Hepatocyte (in vitro differentiated cells): ENCODE data around the gene EDDM13.

Experiments used
- EZH2 ChIP-seq: fragments of 200-600 bp; sonication (generic); IDR thresholded peaks from 2 replicates; pipeline ENCODE4 v1.6.1; 2016; ENCODE audit warnings: antibody characterized with exemption, mild to moderate bottlenecking, borderline replicate concordance
- TF ChIP-seq, protein P1 (sequence below): fragments of 200-600 bp; sonication (generic); IDR thresholded peaks from 2 replicates; pipeline ENCODE4 v1.5.1; 2016; ENCODE audit warnings: antibody characterized with exemption, mild to moderate bottlenecking; ENCODE audit not compliant: poor library complexity

DNA sequence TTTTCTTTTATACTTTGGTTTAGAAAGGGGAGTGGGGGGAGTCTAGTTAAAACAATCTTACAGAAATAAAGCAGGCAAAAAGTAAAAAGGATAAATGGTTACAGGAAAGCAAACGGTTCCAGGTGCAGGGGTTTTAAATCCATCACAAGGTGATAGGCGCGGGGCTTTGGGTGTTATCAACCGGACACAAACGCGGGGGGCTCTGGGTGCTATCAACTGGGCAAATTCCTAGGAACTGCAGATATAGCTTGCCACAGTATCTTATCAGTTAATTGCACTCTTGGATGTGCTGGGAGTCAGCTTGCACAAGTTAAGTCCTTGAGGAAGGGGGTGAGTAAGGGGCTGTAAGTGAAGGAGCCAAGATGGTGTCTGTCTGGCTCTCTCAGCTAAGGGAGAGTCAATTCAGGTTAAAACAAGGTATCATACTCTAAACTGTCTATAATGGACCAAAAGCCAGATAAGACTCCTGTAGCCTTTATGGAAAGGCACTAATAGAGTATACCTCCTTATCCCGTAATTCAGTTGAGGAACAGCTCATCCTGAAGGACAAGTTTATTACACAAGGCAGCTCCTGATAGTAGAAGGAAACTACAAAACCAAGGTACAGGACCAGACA lies 74.7 kb downstream of the EDDM13 start:
- TF ChIP-seq EZH2 = no peak
- TF ChIP-seq, protein P1, sequence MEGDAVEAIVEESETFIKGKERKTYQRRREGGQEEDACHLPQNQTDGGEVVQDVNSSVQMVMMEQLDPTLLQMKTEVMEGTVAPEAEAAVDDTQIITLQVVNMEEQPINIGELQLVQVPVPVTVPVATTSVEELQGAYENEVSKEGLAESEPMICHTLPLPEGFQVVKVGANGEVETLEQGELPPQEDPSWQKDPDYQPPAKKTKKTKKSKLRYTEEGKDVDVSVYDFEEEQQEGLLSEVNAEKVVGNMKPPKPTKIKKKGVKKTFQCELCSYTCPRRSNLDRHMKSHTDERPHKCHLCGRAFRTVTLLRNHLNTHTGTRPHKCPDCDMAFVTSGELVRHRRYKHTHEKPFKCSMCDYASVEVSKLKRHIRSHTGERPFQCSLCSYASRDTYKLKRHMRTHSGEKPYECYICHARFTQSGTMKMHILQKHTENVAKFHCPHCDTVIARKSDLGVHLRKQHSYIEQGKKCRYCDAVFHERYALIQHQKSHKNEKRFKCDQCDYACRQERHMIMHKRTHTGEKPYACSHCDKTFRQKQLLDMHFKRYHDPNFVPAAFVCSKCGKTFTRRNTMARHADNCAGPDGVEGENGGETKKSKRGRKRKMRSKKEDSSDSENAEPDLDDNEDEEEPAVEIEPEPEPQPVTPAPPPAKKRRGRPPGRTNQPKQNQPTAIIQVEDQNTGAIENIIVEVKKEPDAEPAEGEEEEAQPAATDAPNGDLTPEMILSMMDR = no peak
